GM23338 (cell line): ENCODE data around the gene KBTBD12. TPM values are rescaled to one million over a fixed set of nuclear protein-coding genes. Genes with fewer than 3 reads are reported as not detected.

Experiments used
- ATAC-seq: fragments of 200-7000 bp; cut with Tn5 transposase; 3 replicates; pipeline ENCODE4 v1.9.1; 2020
- DNase-seq: peaks from one replicate; pipeline ENCODE4 v3.0.0-alpha.2; 2015; ENCODE audit warnings: low spot score
- H2AFZ ChIP-seq: fragments of 200-600 bp; sonication (generic); 2 replicates; pipeline ENCODE4 v1.8.0; 2016; ENCODE audit warnings: antibody characterized with exemption, mild to moderate bottlenecking, moderate library complexity
- H3F3A ChIP-seq: fragments of 200-600 bp; sonication (generic); replicated peaks from 2 replicates; pipeline ENCODE4 v1.8.0; 2017; ENCODE audit warnings: antibody characterized with exemption, mixed run types, low read depth
- H3K27ac ChIP-seq: fragments of 200-600 bp; sonication (generic); 2 replicates; pipeline ENCODE4 v1.6.1; 2016; ENCODE audit warnings: low read depth
- H3K27me3 ChIP-seq: fragments of 200-600 bp; sonication (generic); 2 replicates; pipeline ENCODE4 v1.8.0; 2016; ENCODE audit warnings: mild to moderate bottlenecking, mixed run types, moderate library complexity; ENCODE audit not compliant: insufficient read depth
- H3K36me3 ChIP-seq: fragments of 200-600 bp; sonication (generic); 2 replicates; pipeline ENCODE4 v1.8.0; 2016; ENCODE audit warnings: mild to moderate bottlenecking; ENCODE audit not compliant: insufficient read depth
- H3K4me1 ChIP-seq: fragments of 200-600 bp; sonication (generic); 2 replicates; pipeline ENCODE4 v1.8.0; 2016; ENCODE audit warnings: mild to moderate bottlenecking, moderate library complexity; ENCODE audit not compliant: insufficient read depth
- H3K4me2 ChIP-seq: fragments of 200-600 bp; sonication (generic); 2 replicates; pipeline ENCODE4 v1.7.1; 2017; ENCODE audit warnings: mixed run types
- H3K4me3 ChIP-seq: fragments of 200-600 bp; sonication (generic); 2 replicates; pipeline ENCODE4 v1.6.1; 2016; ENCODE audit warnings: mixed run types
- H3K79me2 ChIP-seq: fragments of 200-600 bp; sonication (generic); replicated peaks from 2 replicates; pipeline ENCODE4 v1.8.0; 2017; ENCODE audit warnings: mild to moderate bottlenecking; ENCODE audit not compliant: insufficient read depth
- H3K9me2 ChIP-seq: fragments of 200-600 bp; sonication (generic); 2 replicates; pipeline ENCODE4 v1.8.0; 2017; ENCODE audit not compliant: insufficient read depth
- H4K20me1 ChIP-seq: fragments of 200-600 bp; sonication (generic); replicated peaks from 2 replicates; pipeline ENCODE4 v1.8.0; 2017; ENCODE audit warnings: mild to moderate bottlenecking; ENCODE audit not compliant: insufficient read depth
- H3K27ac Mint-ChIP-seq: 2 replicates; pipeline ENCODE4 v1.8.0; 2020; ENCODE audit warnings: inconsistent platforms, mild to moderate bottlenecking, moderate library complexity, mixed read lengths
- H3K27me3 Mint-ChIP-seq: 3 replicates; pipeline ENCODE4 v1.8.0; 2022; ENCODE audit warnings: low read depth, mild to moderate bottlenecking, moderate library complexity, mixed read lengths, inconsistent platforms; ENCODE audit not compliant: insufficient read depth, poor library complexity
- H3K36me3 Mint-ChIP-seq: 3 replicates; pipeline ENCODE4 v1.8.0; 2021; ENCODE audit warnings: low read depth, mild to moderate bottlenecking, inconsistent platforms, moderate library complexity, mixed read lengths
- H3K4me1 Mint-ChIP-seq: 3 replicates; pipeline ENCODE4 v1.8.0; 2020; ENCODE audit warnings: mild to moderate bottlenecking, inconsistent platforms, mixed read lengths
- H3K4me3 Mint-ChIP-seq: 3 replicates; pipeline ENCODE4 v1.8.0; 2021; ENCODE audit warnings: moderate library complexity, mild to moderate bottlenecking, inconsistent platforms, mixed read lengths
- H3K9me3 Mint-ChIP-seq: 3 replicates; pipeline ENCODE4 v1.8.0; 2020; ENCODE audit warnings: moderate library complexity, mild to moderate bottlenecking, inconsistent platforms, mixed read lengths
- CREB1 ChIP-seq: fragments of 250-450 bp; sonication (Bioruptor Pico); IDR thresholded peaks from 2 replicates; pipeline ENCODE4 v1.5.0; 2020; ENCODE audit warnings: low read depth, mild to moderate bottlenecking, moderate library complexity
- ETS1 ChIP-seq: IDR thresholded peaks from 2 replicates; pipeline ENCODE4 v1.6.1; 2016; ENCODE audit warnings: antibody characterized with exemption
- EZH2 ChIP-seq: fragments of 200-600 bp; sonication (generic); IDR thresholded peaks from one replicate; pipeline ENCODE4 v1.8.0; 2017; ENCODE audit warnings: antibody characterized with exemption, mild to moderate bottlenecking, low read depth; ENCODE audit not compliant: unreplicated experiment
- EZH2phosphoT487 ChIP-seq: fragments of 200-600 bp; sonication (generic); IDR thresholded peaks from one replicate; pipeline ENCODE4 v1.8.1; 2018; ENCODE audit warnings: antibody characterized with exemption; ENCODE audit not compliant: unreplicated experiment
- JUNB ChIP-seq: IDR thresholded peaks from one replicate; pipeline ENCODE4 v1.6.1; 2016; ENCODE audit warnings: antibody characterized with exemption; ENCODE audit not compliant: unreplicated experiment
- NANOG ChIP-seq: IDR thresholded peaks from 2 replicates; pipeline ENCODE4 v1.6.1; 2016; ENCODE audit warnings: antibody characterized with exemption, borderline replicate concordance
- POLR2AphosphoS5 ChIP-seq: IDR thresholded peaks from 2 replicates; pipeline ENCODE4 v1.6.1; 2016; ENCODE audit warnings: antibody characterized with exemption, low read depth
- REST ChIP-seq: IDR thresholded peaks from one replicate; pipeline ENCODE4 v1.6.1; 2018; ENCODE audit warnings: antibody characterized with exemption; ENCODE audit not compliant: unreplicated experiment
- STAT1 ChIP-seq: IDR thresholded peaks from one replicate; pipeline ENCODE4 v1.6.1; 2016; ENCODE audit warnings: antibody characterized with exemption; ENCODE audit not compliant: unreplicated experiment
- ZNF114 ChIP-seq: fragments of 250-450 bp; sonication (Bioruptor Pico); IDR thresholded peaks from 2 replicates; pipeline ENCODE4 v1.5.0; 2020; ENCODE audit warnings: mild to moderate bottlenecking, moderate library complexity
- ZNF331 ChIP-seq: fragments of 250-450 bp; sonication (Bioruptor Pico); IDR thresholded peaks from 2 replicates; pipeline ENCODE4 v1.5.0; 2020; ENCODE audit warnings: low read depth, mild to moderate bottlenecking, moderate library complexity
- ZNF462 ChIP-seq: fragments of 250-450 bp; sonication (Bioruptor Pico); IDR thresholded peaks from 2 replicates; pipeline ENCODE4 v1.5.0; 2020; ENCODE audit warnings: mild to moderate bottlenecking, moderate library complexity
- polyA plus RNA-seq: library from polyadenylated mRNA; unstranded; fragments of >200 nt; fragmentation: Nextera tagmentation; extraction: Ambion mirVana; gene quantifications from 2 replicates; pipeline ENCODE4 v1.2.1, GENCODE V29; 2016
- total RNA-seq: library from RNA; depleted of rRNA; stranded (reverse); fragments of >200 nt; shearing (Covaris generic); gene quantifications from 2 replicates; pipeline ENCODE4 v1.2.3, GENCODE V29; 2014
- TF ChIP-seq, protein P1 (sequence below), 2 experiments: fragments of 200-600 bp in 1 of 2; sonication (generic) in 1 of 2; conservative IDR thresholded peaks; 2 replicates each; pipeline versions ENCODE4 v1.5.1 to v1.6.1; 2016 to 2017; ENCODE audit warnings: antibody characterized with exemption in 2 of 2, low read depth in 2 of 2, mild to moderate bottlenecking in 2 of 2, moderate library complexity in 1 of 2

Gene KBTBD12
- total and polyA plus RNA-seq, 2 experiments from 2014 or later = 0.53 to 0.69 TPM

DNA sequence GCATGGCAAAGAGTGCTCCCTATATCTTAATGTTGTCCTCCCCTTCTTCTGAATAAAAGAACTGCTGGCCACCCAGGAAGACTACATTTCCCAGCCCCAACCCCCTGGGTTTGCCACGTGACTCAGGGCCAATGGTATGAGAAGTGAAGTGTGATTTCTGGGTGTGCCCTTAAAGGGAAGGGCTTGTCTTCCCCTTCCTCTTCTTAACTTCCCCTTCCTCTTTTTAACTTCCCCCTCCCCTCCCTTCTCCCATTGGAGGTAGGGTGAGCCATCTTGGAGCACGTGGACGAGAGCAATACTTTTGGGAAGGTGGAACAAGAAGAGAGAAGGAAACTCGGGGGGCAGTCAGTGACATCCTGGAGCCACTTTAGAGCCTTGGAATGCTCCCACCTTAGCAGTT lies 6.8 kb upstream of the KBTBD12 start:
- H3K9me2 ChIP-seq = no peaks in the 10 kb centered on the region
- H2AFZ ChIP-seq = no peak overlapping the region
- H3K4me1 ChIP-seq = no peaks in the 10 kb centered on the region
- Mint-ChIP-seq H3K27me3 (peaks cover 12% of the 10 kb centered on the region), H3K36me3 (no peaks in the 10 kb centered on the region), H3K4me1 (no peaks in the 10 kb centered on the region), H3K9me3 (peaks cover 1% of the 10 kb centered on the region; the same call in 1 of the 3 replicates), H3K27ac (no peak overlapping the region), H3K4me3 (no peak overlapping the region)
- H3F3A ChIP-seq = no peaks in the 10 kb centered on the region
- ATAC-seq = no peak
- no peaks in the 10 kb centered on the region for H3K79me2 ChIP-seq
- H4K20me1 ChIP-seq = no peaks in the 10 kb centered on the region
- no peak overlapping the region for H3K27ac ChIP-seq
- TF ChIP-seq CREB1 (no peak), JUNB (no peak), ZNF462 (CRISPR knock-in tag) (no peak), STAT1 (no peak), POLR2AphosphoS5 (no peak), EZH2 (no peak), ZNF114 (no peak), REST (no peak), EZH2phosphoT487 (no peak), NANOG (no peak), ZNF331 (no peak), ETS1 (no peak)
- TF ChIP-seq, protein P1, sequence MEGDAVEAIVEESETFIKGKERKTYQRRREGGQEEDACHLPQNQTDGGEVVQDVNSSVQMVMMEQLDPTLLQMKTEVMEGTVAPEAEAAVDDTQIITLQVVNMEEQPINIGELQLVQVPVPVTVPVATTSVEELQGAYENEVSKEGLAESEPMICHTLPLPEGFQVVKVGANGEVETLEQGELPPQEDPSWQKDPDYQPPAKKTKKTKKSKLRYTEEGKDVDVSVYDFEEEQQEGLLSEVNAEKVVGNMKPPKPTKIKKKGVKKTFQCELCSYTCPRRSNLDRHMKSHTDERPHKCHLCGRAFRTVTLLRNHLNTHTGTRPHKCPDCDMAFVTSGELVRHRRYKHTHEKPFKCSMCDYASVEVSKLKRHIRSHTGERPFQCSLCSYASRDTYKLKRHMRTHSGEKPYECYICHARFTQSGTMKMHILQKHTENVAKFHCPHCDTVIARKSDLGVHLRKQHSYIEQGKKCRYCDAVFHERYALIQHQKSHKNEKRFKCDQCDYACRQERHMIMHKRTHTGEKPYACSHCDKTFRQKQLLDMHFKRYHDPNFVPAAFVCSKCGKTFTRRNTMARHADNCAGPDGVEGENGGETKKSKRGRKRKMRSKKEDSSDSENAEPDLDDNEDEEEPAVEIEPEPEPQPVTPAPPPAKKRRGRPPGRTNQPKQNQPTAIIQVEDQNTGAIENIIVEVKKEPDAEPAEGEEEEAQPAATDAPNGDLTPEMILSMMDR (conservative IDR thresholded peaks at IDR 0.05; ENCODE audit: low read depth in 2 of 2) = no peak
- DNase-seq = no peak
- no peaks in the 10 kb centered on the region for H3K36me3 ChIP-seq
- H3K27me3 ChIP-seq = peaks cover 14% of the 10 kb centered on the region
- no peak overlapping the region for H3K4me3 ChIP-seq
- H3K4me2 ChIP-seq = no peak overlapping the region
